WTC11 (cell line): ENCODE results near the gene SH2D5. TPM values are rescaled to one million over a fixed set of nuclear protein-coding genes. Genes with fewer than 3 reads are reported as not detected.

Source experiments
- ATAC-seq: fragments of 200-7000 bp; cut with Tn5 transposase; 2 replicates; pipeline ENCODE4 v1.10.0; 2021; ENCODE audit warnings: mild to moderate bottlenecking, moderate library complexity
- CTCF ChIA-PET: fragments of 300-600 bp; sonication (Branson Sonifier 250); formaldehyde crosslinking; loops from one replicate; lab custom pipeline; 2021; ENCODE audit warnings: antibody characterized with exemption; lab: Charles Lee
- POLR2A ChIA-PET: fragments of 350-600 bp; sonication (Branson Sonifier 250); formaldehyde crosslinking; loops from one replicate; lab custom pipeline; 2021; ENCODE audit warnings: antibody characterized with exemption; lab: Charles Lee
- DNase-seq: peaks from one replicate; pipeline ENCODE4 v3.0.0; 2021; ENCODE audit warnings: low spot score
- H3K27ac Mint-ChIP-seq: 2 replicates; pipeline ENCODE4 v1.8.0; 2021; ENCODE audit warnings: mixed read lengths
- H3K27me3 Mint-ChIP-seq: 2 replicates; pipeline ENCODE4 v1.8.0; 2021; ENCODE audit warnings: low read depth, mild to moderate bottlenecking, moderate library complexity, mixed read lengths
- H3K36me3 Mint-ChIP-seq: 2 replicates; pipeline ENCODE4 v1.8.0; 2021; ENCODE audit warnings: mixed read lengths
- H3K4me1 Mint-ChIP-seq: 2 replicates; pipeline ENCODE4 v1.8.0; 2022; ENCODE audit warnings: mixed read lengths
- H3K4me3 Mint-ChIP-seq: 2 replicates; pipeline ENCODE4 v1.8.0; 2021; ENCODE audit warnings: mild to moderate bottlenecking, moderate library complexity, mixed read lengths
- H3K9me3 Mint-ChIP-seq: 2 replicates; pipeline ENCODE4 v1.8.0; 2021; ENCODE audit warnings: mixed read lengths
- ATF3 ChIP-seq: sonication (generic); formaldehyde crosslinking; conservative IDR thresholded peaks from 2 replicates; pipeline ENCODE4 v1.8.1; 2022; ENCODE audit warnings: mild to moderate bottlenecking, missing genetic modification reagents
- ATF6 ChIP-seq: sonication (generic); formaldehyde crosslinking; IDR thresholded peaks from 2 replicates; pipeline ENCODE4 v1.8.1; 2023; ENCODE audit warnings: mild to moderate bottlenecking, missing genetic modification reagents
- E2F1 ChIP-seq: sonication (generic); formaldehyde crosslinking; IDR thresholded peaks from 2 replicates; pipeline ENCODE4 v1.8.0; 2022; ENCODE audit warnings: mild to moderate bottlenecking, missing genetic modification reagents
- ELF4 ChIP-seq: sonication (generic); formaldehyde crosslinking; IDR thresholded peaks from 2 replicates; pipeline ENCODE4 v1.8.1; 2022; ENCODE audit warnings: low read depth, mild to moderate bottlenecking, moderate library complexity, missing genetic modification reagents
- ETV6 ChIP-seq: sonication (generic); formaldehyde crosslinking; IDR thresholded peaks from 2 replicates; pipeline ENCODE4 v1.8.1; 2022; ENCODE audit warnings: mild to moderate bottlenecking, missing genetic modification reagents
- GRHL2 ChIP-seq: fragments of 250-450 bp; sonication (Bioruptor Pico); IDR thresholded peaks from 2 replicates; pipeline ENCODE4 v1.8.0; 2022; ENCODE audit warnings: mild to moderate bottlenecking, moderate library complexity; ENCODE audit not compliant: insufficient replicate concordance, severe bottlenecking
- HMGA2 ChIP-seq: fragments of 250-450 bp; sonication (Bioruptor Pico); IDR thresholded peaks from 2 replicates; pipeline ENCODE4 v1.4.0; 2021; ENCODE audit warnings: mild to moderate bottlenecking, moderate library complexity
- IRF1 ChIP-seq: sonication (generic); formaldehyde crosslinking; IDR thresholded peaks from 2 replicates; pipeline ENCODE4 v1.8.0; 2023; ENCODE audit warnings: missing genetic modification reagents
- JUN ChIP-seq: sonication (generic); formaldehyde crosslinking; IDR thresholded peaks from 2 replicates; pipeline ENCODE4 v1.8.0; 2023; ENCODE audit warnings: mild to moderate bottlenecking, missing genetic modification reagents
- MYBL2 ChIP-seq: sonication (generic); formaldehyde crosslinking; IDR thresholded peaks from 2 replicates; pipeline ENCODE4 v1.8.1; 2023; ENCODE audit warnings: mild to moderate bottlenecking, moderate library complexity, missing genetic modification reagents
- NFYB ChIP-seq: sonication (generic); formaldehyde crosslinking; conservative IDR thresholded peaks from 2 replicates; pipeline ENCODE4 v1.8.0; 2022; ENCODE audit warnings: low read depth, missing genetic modification reagents
- NR3C1 ChIP-seq: sonication (generic); formaldehyde crosslinking; conservative IDR thresholded peaks from 2 replicates; pipeline ENCODE4 v1.8.1; 2023; ENCODE audit warnings: low read depth, mild to moderate bottlenecking, missing genetic modification reagents
- SMAD3 ChIP-seq: sonication (generic); formaldehyde crosslinking; IDR thresholded peaks from 2 replicates; pipeline ENCODE4 v1.8.0; 2022; ENCODE audit warnings: missing genetic modification reagents, mild to moderate bottlenecking, borderline replicate concordance
- SMAD4 ChIP-seq: sonication (generic); formaldehyde crosslinking; IDR thresholded peaks from 2 replicates; pipeline ENCODE4 v1.8.0; 2022; ENCODE audit warnings: mild to moderate bottlenecking, missing genetic modification reagents
- SP1 ChIP-seq: sonication (generic); formaldehyde crosslinking; conservative IDR thresholded peaks from 2 replicates; pipeline ENCODE4 v1.8.1; 2022; ENCODE audit warnings: missing genetic modification reagents
- TCF7 ChIP-seq: sonication (generic); formaldehyde crosslinking; IDR thresholded peaks from 2 replicates; pipeline ENCODE4 v1.8.0; 2022; ENCODE audit warnings: mild to moderate bottlenecking, low read depth, missing genetic modification reagents, moderate library complexity
- TEAD1 ChIP-seq: sonication (generic); formaldehyde crosslinking; IDR thresholded peaks from 2 replicates; pipeline ENCODE4 v1.8.0; 2022; ENCODE audit warnings: mild to moderate bottlenecking, missing genetic modification reagents
- USF2 ChIP-seq: sonication (generic); formaldehyde crosslinking; IDR thresholded peaks from 2 replicates; pipeline ENCODE4 v1.8.1; 2023; ENCODE audit warnings: mild to moderate bottlenecking, missing genetic modification reagents, moderate library complexity
- ZMAT4 ChIP-seq: fragments of 250-450 bp; sonication (Bioruptor Pico); IDR thresholded peaks from 2 replicates; pipeline ENCODE4 v1.9.0; 2021; ENCODE audit warnings: mild to moderate bottlenecking
- ZNF263 ChIP-seq: sonication (generic); formaldehyde crosslinking; IDR thresholded peaks from 2 replicates; pipeline ENCODE4 v1.8.1; 2022; ENCODE audit warnings: low read depth, mild to moderate bottlenecking, moderate library complexity, missing genetic modification reagents
- ZNF317 ChIP-seq: sonication (generic); formaldehyde crosslinking; IDR thresholded peaks from 2 replicates; pipeline ENCODE4 v1.8.1; 2023; ENCODE audit warnings: low read depth, mild to moderate bottlenecking, moderate library complexity, missing genetic modification reagents, borderline replicate concordance
- ZNF396 ChIP-seq: fragments of 250-450 bp; sonication (Bioruptor Pico); IDR thresholded peaks from 2 replicates; pipeline ENCODE4 v1.8.0; 2021; ENCODE audit warnings: mild to moderate bottlenecking, moderate library complexity, borderline replicate concordance
- total RNA-seq: library from RNA; stranded (reverse); gene quantifications from 3 replicates; pipeline ENCODE4 v1.2.3, GENCODE V29; 2021
- TF ChIP-seq, protein P1 (sequence below): sonication (generic); formaldehyde crosslinking; IDR thresholded peaks from 2 replicates; pipeline ENCODE4 v1.8.0; 2022; ENCODE audit warnings: mild to moderate bottlenecking, missing genetic modification reagents
- TF ChIP-seq, protein P2 (sequence below): fragments of 250-450 bp; sonication (Bioruptor Pico); IDR thresholded peaks from 2 replicates; pipeline ENCODE4 v1.8.0; 2021; ENCODE audit warnings: mild to moderate bottlenecking
- TF ChIP-seq, protein P3 (sequence below): sonication (generic); formaldehyde crosslinking; IDR thresholded peaks from 2 replicates; pipeline ENCODE4 v1.8.0; 2022; ENCODE audit warnings: mild to moderate bottlenecking, missing genetic modification reagents
- TF ChIP-seq, protein P4 (sequence below): fragments of 250-450 bp; sonication (Bioruptor Pico); IDR thresholded peaks from 2 replicates; pipeline ENCODE4 v1.9.0; 2021; ENCODE audit warnings: moderate library complexity, mild to moderate bottlenecking, inconsistent platforms, borderline replicate concordance

SH2D5 gene
- total RNA-seq, 1 experiment from 2014 or later = 13.8 TPM

DNA sequence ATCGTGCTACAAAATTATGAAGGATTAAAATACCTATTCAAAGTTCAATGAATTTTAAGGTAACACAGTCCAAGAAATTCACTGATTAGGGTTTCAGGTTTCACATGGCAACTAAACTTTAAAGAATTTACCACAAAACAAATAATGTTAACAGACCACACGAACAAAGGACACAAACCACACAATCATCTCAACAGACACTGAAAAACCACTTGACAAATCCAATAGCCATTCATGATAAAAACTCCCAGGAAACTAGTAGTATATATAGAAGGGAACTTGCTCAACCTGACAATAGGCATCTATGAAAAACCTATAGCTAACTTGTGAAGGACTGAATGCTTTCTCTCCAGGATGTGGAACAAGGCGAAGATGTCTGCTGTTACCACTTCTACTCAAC, 21.1 kb upstream of the SH2D5 start:
- H3K9me3 Mint-ChIP-seq = no peaks in the 10 kb centered on the region
- ATAC-seq (no peak), DNase-seq (no peak)
- peaks cover 53% of the 10 kb centered on the region for H3K36me3 Mint-ChIP-seq
- no peak overlapping the region for H3K4me3 Mint-ChIP-seq
- ChIA-PET POLR2A (no interaction called here), CTCF (no interaction called here)
- 0 out of 2 replicates have a peak, but pooled peaks cover 5% of the 10 kb centered on the region for H3K4me1 Mint-ChIP-seq
- no peaks in the 10 kb centered on the region for H3K27me3 Mint-ChIP-seq
- peak overlapping the region; percentile 32; the same call in 1 of the 2 replicates for H3K27ac Mint-ChIP-seq
- TF ChIP-seq SP1 (CRISPR knock-in tag) (no peak), ZNF317 (CRISPR knock-in tag) (no peak), GRHL2 (CRISPR knock-in tag) (no peak), NFYB (CRISPR knock-in tag) (no peak), SMAD4 (no peak), ELF4 (CRISPR knock-in tag) (no peak), USF2 (CRISPR knock-in tag) (no peak), IRF1 (CRISPR knock-in tag) (no peak), JUN (CRISPR knock-in tag) (no peak), ATF3 (CRISPR knock-in tag) (no peak), ZNF263 (no peak), ZNF396 (CRISPR knock-in tag) (no peak)
- TF ChIP-seq, protein P1, sequence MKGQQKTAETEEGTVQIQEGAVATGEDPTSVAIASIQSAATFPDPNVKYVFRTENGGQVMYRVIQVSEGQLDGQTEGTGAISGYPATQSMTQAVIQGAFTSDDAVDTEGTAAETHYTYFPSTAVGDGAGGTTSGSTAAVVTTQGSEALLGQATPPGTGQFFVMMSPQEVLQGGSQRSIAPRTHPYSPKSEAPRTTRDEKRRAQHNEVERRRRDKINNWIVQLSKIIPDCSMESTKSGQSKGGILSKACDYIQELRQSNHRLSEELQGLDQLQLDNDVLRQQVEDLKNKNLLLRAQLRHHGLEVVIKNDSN (CRISPR knock-in tag) = no peak
- TF ChIP-seq, protein P2, sequence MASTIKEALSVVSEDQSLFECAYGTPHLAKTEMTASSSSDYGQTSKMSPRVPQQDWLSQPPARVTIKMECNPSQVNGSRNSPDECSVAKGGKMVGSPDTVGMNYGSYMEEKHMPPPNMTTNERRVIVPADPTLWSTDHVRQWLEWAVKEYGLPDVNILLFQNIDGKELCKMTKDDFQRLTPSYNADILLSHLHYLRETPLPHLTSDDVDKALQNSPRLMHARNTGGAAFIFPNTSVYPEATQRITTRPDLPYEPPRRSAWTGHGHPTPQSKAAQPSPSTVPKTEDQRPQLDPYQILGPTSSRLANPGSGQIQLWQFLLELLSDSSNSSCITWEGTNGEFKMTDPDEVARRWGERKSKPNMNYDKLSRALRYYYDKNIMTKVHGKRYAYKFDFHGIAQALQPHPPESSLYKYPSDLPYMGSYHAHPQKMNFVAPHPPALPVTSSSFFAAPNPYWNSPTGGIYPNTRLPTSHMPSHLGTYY = no peak
- TF ChIP-seq, protein P3, sequence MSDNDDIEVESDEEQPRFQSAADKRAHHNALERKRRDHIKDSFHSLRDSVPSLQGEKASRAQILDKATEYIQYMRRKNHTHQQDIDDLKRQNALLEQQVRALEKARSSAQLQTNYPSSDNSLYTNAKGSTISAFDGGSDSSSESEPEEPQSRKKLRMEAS (CRISPR knock-in tag) = no peak

DNA sequence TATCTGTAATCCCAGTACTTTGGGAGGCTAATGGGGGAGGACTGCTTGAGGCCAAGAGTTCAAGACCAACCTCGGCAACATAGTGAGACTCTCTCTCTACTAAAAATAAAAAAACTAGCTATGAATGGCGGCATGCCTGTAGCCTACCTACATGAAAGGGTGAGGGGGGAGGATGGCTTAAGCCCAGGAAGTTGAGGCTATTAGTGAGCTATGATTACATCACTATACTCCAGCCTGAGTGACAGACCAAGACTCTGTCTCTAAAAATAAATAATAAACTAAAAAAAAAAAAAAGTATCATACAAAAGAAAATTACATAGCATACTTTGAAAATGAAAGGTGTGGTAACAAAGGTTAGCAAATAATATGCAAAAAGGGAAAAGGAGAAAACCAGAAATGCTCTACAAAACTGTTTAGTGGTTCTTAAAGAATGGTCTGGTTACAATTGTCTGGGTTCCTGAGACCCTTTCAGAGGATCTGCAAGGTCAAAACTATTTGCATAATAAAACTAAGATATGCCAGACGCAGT, 19.0 kb upstream of the SH2D5 start:
- H3K4me3 Mint-ChIP-seq = no peak overlapping the region
- no peaks in the 10 kb centered on the region for H3K27me3 Mint-ChIP-seq
- ChIA-PET POLR2A (no interaction called here), CTCF (interaction anchor here (0.7 to 2.3 kb wide), 4 partner anchors 24 to 78 kb away, joined by 3 to 13 read pairs (median 4); no protein-coding TSS in a partner anchor)
- H3K9me3 Mint-ChIP-seq = no peaks in the 10 kb centered on the region
- ATAC-seq = no peak
- H3K36me3 Mint-ChIP-seq = peaks cover 57% of the 10 kb centered on the region
- no peak overlapping the region for H3K27ac Mint-ChIP-seq
- TF ChIP-seq ZMAT4 (CRISPR knock-in tag) (no peak), TEAD1 (CRISPR knock-in tag) (no peak), NR3C1 (CRISPR knock-in tag) (no peak), HMGA2 (CRISPR knock-in tag) (no peak), ATF6 (no peak), SMAD3 (CRISPR knock-in tag) (no peak), MYBL2 (CRISPR knock-in tag) (no peak), ETV6 (CRISPR knock-in tag) (no peak), E2F1 (CRISPR knock-in tag) (no peak), TCF7 (no peak)
- TF ChIP-seq, protein P4, sequence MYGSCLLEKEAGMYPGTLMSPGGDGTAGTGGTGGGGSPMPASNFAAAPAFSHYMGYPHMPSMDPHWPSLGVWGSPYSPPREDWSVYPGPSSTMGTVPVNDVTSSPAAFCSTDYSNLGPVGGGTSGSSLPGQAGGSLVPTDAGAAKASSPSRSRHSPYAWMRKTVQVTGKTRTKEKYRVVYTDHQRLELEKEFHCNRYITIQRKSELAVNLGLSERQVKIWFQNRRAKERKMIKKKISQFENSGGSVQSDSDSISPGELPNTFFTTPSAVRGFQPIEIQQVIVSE = no peak
- 0 out of 2 replicates have a peak, but pooled peaks cover 5% of the 10 kb centered on the region for H3K4me1 Mint-ChIP-seq
- no peak for DNase-seq
